Measurements from ENCODE around the gene CHAF1A.

The CHAF1A gene

GRCh38 chr19:4457654-4458395 is 55.4 kb downstream of the CHAF1A start, which contains the start of gene UBXN6:
Gene UBXN6, minus strand, starts transcription at chr19:4457794. Its CDS starts 97 bp downstream, at chr19:4457697.
- DNase-seq = peak; percentile 98

DNA sequence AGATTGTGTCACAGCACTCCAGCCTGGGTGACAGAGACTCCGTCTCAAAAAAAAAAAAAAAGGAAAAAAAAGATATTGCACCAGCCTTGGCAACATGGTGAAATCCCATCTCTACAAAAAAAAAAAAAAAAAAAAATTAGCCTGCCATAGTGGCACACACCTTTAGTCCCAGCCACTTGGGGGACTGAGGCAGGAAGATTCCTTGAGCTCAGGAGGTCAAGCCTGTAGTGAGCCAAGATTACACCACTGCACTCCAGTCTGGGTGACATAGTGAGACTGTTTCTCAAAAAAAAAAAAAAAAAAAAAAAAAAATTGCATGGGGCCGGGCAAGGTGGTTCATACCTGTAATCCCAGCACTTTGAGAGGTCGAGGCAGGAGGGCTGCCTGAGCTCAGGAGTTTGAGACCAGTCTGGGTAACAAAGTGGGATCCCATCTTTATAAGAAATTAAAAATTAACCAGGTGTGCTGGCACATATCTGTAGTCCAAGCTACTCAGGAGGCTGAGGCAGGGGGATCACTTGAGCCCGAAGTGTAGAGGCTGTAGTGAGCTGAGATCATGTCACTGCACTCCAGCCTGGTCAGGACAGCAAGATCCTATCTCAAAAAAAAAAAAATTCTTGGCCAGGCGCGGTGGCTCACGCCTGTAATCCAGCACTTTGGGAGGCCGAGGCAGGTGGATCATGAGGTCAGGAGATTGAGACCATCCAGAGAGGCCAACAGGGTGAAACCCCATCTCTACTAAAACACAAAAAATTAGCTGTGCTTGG is 62.6 kb downstream of the CHAF1A start:
- no peak for DNase-seq

DNA sequence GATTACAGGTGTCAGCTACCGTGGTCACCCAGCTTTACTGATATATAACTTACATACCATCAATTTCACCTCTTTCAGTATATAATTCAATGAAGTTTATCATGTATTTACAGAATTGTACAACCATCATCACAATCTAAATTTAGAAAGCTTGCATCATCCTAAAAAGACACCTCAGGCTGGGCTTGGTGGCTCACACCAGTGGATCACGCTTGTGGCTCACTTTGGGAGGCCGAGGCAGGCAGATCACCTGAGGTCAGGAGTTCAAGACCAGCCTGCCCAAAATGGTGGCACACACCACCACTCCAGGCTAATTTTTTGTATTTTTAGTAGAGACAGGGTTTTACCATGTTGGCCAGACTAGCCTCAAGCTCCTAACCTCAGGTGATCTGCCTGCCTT is 65.4 kb downstream of the CHAF1A start:
- no peak for DNase-seq

- peak; percentile 99 for DNase-seq
Observed at GRCh38 chr19:4471403-4472173, 69.1 kb downstream of the CHAF1A start.

- DNase-seq = no peak
Observed at GRCh38 chr19:4472174-4472974, 69.9 kb downstream of the CHAF1A start, which contains the start of gene HDGFL2. Gene HDGFL2, plus strand, starts transcription at chr19:4472297. Its CDS starts 54 bp downstream, at chr19:4472351.

- DNase-seq = no peak
Observed at GRCh38 chr19:4473011-4473762, 70.7 kb downstream of the CHAF1A start.

- no peak for DNase-seq
Observed at GRCh38 chr19:4473763-4474513, 71.5 kb downstream of the CHAF1A start.

GRCh38 chr19:4474514-4475022 is 72.1 kb downstream of the CHAF1A start:
- DNase-seq = no peak

DNA sequence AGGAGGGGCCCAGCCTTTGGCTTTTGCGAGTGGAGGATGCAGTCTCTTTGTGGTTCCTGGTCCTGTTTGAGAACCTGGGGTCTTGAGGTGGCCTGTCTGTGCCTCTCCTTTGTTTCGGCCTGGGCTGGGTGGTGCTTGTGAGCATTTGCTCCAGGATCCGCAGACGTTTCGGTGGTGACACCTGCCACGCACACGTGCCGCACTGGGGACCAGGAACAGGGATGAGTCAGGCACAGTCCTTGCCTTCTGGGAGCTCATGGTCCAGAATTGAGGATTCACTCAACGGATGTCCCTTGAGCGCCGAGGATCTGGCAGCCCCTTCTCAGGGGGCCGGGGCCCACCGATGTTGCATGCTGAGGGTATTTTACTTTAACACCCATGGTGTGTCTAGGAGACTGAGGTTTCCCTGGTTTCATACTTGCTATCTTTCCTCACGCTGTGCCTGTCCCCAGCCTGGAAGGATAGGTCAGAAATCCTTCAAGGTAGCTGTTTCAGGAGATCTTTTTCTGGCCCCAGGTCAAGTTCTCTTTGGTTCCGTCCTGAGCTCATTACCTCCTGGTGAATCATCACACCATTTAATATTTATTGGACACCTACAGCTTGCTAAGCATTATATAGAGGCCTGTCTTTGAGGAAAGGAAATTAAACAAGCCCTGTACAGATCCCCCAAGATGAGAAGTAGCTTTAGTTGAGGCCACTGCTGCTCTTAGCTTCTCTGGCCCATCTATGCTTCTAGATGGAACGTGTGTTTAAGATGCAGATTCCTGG is 74.8 kb downstream of the CHAF1A start:
- DNase-seq = no peak

- DNase-seq = no peak
Observed at GRCh38 chr19:4482721-4483364, 80.4 kb downstream of the CHAF1A start.

- no peak for DNase-seq
Observed at GRCh38 chr19:4483385-4483784, 80.9 kb downstream of the CHAF1A start.

DNA sequence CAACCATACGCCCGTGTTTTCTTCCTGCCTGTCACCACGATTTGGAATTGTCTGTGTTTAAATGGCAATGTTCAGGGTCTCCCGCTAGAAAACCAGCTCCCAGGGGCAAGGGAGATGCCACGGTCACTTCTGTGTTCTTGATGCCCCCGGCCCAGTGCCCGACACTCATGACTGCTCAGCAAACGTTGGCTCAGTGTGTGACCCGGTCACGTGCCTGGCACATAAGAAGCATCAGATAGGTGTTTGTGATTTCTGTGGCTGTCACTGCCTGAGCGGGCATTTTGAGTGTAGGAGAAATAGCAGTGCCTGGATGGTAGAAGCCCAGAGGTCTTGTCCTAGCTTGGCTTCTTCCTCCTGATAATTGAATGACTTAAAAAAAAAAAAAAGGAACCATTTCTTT is 85.1 kb downstream of the CHAF1A start:
- DNase-seq = no peak

DNA sequence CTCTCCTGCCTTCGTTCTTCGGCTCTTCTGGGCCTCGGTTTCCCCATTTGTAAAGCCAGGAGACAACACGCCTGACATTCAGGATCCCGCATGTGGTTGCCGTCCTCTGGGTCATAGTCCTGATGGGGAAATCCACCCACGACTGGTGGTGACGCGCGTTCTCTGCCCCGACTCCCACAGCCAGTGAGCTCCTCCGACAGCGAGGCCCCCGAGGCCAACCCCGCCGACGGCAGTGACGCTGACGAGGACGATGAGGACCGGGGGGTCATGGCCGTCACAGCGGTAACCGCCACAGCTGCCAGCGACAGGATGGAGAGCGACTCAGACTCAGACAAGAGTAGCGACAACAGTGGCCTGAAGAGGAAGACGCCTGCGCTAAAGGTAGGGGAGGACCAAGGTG is 86.1 kb downstream of the CHAF1A start:
- no peak for DNase-seq

DNA sequence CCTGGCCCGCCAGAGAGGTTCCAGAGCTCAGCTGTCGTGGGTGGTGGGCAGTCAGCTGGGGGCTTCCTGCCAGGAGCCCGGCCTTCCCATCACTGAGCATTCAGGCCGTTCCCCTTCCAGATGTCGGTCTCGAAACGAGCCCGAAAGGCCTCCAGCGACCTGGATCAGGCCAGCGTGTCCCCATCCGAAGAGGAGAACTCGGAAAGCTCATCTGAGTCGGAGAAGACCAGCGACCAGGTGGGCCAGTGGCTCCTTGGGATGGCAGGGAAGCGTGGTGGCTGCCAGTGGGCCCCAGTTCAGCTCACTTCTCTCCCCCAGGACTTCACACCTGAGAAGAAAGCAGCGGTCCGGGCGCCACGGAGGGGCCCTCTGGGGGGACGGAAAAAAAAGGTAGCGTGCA is 89.0 kb downstream of the CHAF1A start:
- no peak for DNase-seq

DNA sequence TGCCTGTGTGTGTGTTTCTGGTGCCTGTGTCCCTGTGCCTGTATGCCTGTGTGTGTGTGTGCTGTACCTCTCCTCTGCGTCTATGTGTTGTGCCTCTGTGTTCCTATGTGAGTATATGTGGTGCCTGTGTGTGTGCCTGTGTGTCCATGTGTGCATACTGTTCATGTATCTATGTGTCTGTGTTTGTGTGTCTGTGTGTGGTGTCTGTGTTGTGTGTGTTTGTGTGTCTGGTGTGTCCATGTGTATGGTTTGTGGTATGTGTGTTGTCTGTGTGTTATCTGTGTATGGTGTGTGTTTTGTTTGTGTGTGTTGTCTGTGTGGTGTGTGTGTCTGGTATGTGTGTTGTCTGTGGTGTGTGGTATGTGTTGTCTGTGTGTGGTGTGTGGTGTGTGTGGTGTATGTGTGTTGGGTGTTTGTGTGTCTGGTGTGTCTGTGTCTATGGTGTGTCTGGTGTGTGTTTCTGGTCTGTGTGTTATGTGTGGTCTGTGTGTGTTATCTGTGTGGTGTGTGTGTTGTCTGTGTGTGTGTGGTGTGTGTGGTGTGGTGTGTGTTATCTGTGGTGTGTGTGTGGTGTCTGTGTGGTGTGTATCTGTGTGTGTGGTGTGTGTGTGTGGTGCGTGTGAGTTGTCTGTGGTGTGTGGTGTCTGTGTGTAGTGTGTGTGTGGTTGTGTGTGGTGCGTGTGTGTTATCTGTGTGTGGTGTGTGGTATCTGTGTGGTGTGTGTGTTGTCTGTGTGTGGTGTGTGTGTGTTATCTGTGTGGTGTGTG is 90.1 kb downstream of the CHAF1A start:
- DNase-seq = no peak
